Stimulated activated CD8-positive, alpha-beta memory T cell treated with anti-CD3 and anti-CD28 coated beads, Interleukin-7, amount 100 ng/mL, for 4 hours (primary cell): ENCODE measurements around the gene IRF2.

Experiments
- DNase-seq, 2 donors: peaks; one replicate each; pipeline ENCODE4 v3.0.0-alpha.2; 2020; ENCODE audit warnings: low read depth in 2 of 2

IRF2 gene

DNA sequence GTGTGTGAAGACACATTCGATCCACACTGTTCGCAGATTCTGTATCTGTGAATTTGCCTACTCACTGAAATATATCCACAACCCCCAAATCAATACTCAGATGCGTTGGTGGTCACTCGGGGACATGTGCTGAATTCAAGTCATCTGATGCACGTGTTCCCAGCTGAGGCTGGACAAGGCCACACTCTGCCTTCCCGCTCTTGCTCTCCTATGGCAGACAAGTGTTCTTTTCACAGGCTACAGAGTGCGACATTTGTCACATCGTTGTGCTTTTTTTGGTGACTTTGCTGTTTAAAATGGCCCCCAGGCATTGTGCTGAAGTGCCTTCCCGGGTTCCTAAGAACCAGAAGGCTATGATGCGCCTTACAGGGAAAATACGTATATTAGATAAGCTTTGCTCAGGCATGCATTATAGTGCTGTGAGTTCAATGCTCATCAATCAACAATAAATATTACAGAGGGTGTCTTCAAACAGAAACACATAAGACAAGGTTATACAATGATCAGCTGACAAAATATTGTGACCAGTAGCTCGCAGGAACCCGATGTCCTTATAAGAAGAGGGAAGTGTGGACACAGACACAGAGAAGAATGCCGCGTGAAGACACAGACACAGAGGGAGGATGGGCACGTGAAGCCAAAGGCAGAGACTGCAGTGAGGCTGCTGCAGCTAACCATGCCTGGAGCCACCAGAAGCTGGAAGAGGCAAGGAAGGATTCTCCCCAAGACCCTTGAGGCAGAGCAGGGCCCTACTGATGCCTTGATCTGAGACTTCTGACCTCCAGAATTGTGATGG is 42.0 kb downstream of the IRF2 start:
- DNase-seq, result no peak

DNA sequence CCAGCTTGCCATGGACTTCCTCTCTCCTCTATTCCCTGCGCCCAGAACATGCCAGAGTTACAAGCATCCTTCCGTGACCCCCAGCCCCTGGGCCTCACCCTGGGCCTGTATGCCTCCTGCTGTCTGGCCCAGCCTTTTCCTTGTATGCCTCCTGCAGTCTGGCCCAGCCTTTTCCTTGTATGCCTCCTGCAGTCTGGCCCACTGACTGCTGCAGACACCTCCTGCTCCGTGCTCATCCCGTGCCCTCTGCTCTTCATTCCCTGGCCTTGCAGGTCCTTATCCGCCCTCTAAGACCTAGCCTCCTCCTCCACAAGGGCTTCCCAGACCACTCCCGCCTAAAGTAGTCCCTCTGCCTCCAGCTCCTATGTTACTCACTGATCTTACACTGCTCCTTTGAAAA is 44.2 kb downstream of the IRF2 start:
- no peak for DNase-seq

GRCh38 chr4:184428787-184429186 is 45.6 kb downstream of the IRF2 start:
- DNase-seq, result no peak

GRCh38 chr4:184427687-184428086 is 46.7 kb downstream of the IRF2 start:
- no peak for DNase-seq

DNA sequence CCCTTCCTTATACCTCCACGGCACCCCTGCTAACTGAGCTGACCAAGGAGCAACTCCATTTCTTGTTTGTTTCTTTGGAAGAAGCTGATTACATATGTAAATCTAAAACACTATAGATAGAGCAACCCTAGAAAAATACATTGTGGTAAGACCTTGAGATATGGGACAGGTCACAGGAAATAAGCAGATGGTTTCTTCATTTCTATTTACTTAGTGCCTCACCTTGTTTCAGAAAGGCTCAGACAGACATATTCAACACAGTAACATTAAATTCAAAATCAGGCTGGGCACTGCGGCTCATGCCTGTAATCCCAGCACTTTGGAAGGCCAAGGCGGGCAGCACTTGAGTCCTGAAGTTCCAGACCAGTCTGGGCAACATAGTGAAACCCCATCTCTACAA is 47.3 kb downstream of the IRF2 start:
- no peak for DNase-seq

DNA sequence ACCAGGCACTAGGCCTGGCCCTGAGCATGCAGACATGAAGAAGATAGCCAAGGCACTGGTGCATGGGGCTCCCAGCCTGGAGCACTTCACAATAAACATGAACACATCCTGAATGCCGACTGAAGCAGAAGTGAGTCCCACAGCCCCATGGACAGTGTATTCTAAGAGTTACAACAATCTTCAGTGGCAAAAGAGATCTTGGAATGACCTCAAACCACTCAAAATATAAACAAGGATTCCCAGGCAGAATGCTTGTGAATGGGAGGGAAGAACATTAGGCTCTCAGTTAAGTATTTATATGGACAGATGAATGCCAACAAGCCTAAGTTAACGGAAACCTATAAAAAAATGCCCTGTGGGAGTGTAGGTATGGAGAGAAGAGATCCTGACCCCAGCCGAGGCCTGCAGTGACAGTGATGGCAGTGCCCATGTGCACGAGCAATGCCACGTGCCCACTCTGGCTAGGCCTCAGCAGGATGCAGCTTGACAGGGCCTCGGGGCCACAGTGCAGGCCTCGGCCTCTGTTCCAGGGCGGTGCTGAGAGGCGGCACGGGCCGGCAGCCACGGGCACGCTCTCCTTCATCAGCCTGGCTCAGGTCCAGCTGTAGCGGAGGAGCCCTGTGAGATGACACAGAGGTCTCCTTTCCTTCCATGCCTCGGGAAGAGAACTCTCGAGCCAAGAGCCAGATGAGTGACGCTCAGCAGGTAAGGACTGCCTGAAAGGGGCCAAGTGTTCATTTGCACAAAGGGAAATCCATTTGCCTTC is 49.2 kb downstream of the IRF2 start:
- no peak for DNase-seq

GRCh38 chr4:184424279-184424678 is 50.1 kb downstream of the IRF2 start:
- no peak for DNase-seq

- no peak for DNase-seq
Observed at GRCh38 chr4:184423003-184423686, 51.2 kb downstream of the IRF2 start.

GRCh38 chr4:184422378-184422777 is 52.0 kb downstream of the IRF2 start:
- DNase-seq, result no peak

GRCh38 chr4:184421533-184422155 is 52.7 kb downstream of the IRF2 start:
- no peak for DNase-seq

DNA sequence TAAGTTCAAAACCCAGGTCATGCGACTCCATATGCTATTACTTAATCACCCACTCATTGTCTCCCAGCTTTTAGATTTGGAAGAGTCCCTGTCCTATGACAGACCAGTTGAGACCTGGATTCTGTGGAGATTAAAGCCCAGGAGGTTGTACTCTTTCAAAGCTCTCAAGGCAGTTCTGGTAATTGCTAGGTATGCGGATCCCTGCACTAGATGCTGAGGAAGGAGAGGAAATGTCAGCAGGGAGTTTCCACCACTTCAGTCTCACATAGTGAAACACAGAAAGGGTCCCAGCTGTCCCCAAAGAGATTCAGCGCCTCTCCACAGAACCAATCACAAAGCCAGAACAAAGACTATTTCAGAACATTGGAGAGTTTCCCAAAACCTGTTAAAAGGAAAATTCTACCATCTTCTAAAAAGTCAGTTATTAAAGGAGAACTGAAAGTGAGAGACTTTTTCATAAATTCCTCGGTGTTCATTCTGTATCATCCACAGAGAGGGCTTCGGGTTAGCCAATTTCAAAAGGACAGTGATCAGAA is 53.4 kb downstream of the IRF2 start:
- no peak for DNase-seq

- no peak for DNase-seq
Observed at GRCh38 chr4:184420402-184420801, 53.9 kb downstream of the IRF2 start.

DNA sequence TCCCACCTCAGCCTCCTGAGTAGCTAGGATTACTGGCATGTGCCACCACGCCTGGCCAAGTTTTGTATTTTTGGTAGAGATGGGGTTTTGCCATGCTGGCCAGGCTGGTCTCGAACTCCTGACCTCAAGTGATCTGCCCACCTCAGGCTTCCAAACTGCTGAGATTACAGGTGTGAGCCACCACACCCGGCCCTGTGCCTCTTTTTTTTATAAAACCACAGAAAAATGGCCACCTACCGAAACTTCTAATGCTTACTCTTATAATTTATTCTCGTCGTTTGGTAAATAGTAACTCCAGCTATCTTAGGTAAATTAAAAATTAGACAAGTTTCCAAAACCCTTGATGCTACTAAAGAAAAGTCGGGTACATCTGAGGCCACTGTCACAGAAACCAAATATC is 54.4 kb downstream of the IRF2 start:
- no peak for DNase-seq

GRCh38 chr4:184417802-184418511 is 56.4 kb downstream of the IRF2 start:
- DNase-seq, result no peak

- peak; percentile 12 to 13 for DNase-seq
Observed at GRCh38 chr4:184416913-184417734, 57.2 kb downstream of the IRF2 start.

- no peak for DNase-seq
Observed at GRCh38 chr4:184415071-184415470, 59.3 kb downstream of the IRF2 start.

DNA sequence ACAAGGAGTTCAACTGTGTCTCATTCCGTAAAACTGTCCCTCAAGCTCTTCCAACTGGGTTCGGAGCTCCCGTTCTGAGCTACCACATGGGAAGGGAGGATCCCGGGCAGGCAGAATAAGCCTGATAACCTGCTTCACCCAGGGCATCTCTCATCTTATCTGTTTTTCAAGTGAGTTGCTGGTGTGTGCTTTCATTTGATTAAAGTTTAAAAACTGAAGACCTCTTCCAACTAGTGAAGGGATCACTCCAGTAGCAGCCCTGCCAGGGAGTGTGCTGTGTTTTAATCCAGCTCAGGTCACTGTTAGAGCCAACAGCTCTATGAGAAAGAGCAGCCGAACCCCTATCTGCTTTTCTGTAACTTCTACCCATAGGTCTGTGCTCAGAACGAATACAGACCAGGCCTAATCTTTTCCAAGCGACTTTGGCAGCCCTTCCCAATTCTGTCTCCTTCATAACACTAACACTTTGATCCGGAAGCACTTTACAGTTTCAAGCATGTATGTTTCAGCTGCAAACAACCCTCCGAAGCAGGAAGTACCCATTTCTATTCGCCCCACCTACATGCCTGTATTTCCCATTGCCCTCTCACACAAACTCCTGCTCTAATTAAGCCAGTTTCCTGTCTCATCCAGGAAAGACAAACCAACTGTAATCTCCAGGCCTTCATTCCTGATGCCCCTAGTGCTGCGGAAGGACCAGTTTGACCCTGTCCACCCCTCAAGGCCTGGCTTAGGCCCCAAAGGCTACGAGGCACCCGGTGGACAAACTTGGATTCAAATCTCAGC is 60.9 kb downstream of the IRF2 start:
- DNase-seq, result no peak

DNA sequence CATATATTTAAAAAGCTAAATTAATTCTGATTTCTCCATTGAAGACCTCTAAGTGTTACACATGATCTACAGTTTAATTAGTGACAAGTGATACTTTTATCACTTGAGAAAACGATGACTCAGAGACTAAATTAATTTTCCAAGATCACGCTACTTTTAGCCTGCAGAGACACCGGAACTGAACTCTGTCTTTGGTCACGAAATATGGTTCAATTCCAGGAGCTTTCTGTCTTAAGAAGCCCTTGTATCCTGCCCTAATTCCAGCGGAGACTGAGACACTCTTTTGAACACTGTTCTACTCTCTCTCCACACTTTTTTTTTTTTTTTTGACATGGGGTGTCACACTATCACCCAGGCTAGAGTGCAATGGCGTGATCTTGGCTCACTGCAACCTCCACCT is 63.6 kb downstream of the IRF2 start:
- no peak for DNase-seq

GRCh38 chr4:184409911-184410692 is 64.2 kb downstream of the IRF2 start:
- peak in 1 of 2 donors; percentile 35 for DNase-seq
